IMR-90 (cell line): ENCODE data around the gene TBRG4. TPM values are rescaled to one million over a fixed set of nuclear protein-coding genes. Genes with fewer than 3 reads are reported as not detected.

Experiments
- ATAC-seq: fragments of 200-7000 bp; cut with Tn5 transposase; 2 replicates; pipeline ENCODE4 v1.9.1; 2020; ENCODE audit warnings: low read depth, mild to moderate bottlenecking, moderate library complexity
- BruUV-seq: library from RNA; stranded (reverse); fragments of 400-500 nt; replicated peaks from 2 replicates; lab custom pipeline; 2021; lab: Mats Ljungman, UMichigan
- CTCF ChIA-PET: fragments of 300-600 bp; formaldehyde crosslinking; extraction: SDS; loops from one replicate; lab custom pipeline; 2021; ENCODE audit warnings: antibody characterized with exemption; lab: Yijun Ruan, JAX
- POLR2A ChIA-PET: fragments of 300-600 bp; sonication (Branson Sonifier 250); formaldehyde crosslinking; loops from one replicate; lab custom pipeline; 2022; ENCODE audit warnings: antibody characterized with exemption; ENCODE audit not compliant: unreplicated experiment; lab: Charles Lee
- DNase-seq: peaks from one replicate; pipeline ENCODE4 v3.0.0; 2013
- H2AFZ ChIP-seq: replicated peaks from 2 replicates; pipeline ENCODE3; 2013; ENCODE audit warnings: low read length, mild to moderate bottlenecking; ENCODE audit not compliant: poor library complexity
- H2AK5ac ChIP-seq: 2 replicates; pipeline ENCODE4 v1.6.1; 2013; ENCODE audit warnings: low read depth, low read length, inconsistent platforms
- H2AK9ac ChIP-seq: replicated peaks from 2 replicates; pipeline ENCODE3; 2013; ENCODE audit warnings: mild to moderate bottlenecking, low read depth, low read length, moderate library complexity; ENCODE audit not compliant: poor library complexity
- H2BK120ac ChIP-seq: 2 replicates; pipeline ENCODE4 v1.6.1; 2013; ENCODE audit warnings: low read depth, low read length, inconsistent platforms
- H2BK15ac ChIP-seq: 3 replicates; pipeline ENCODE4 v1.6.1; 2013; ENCODE audit warnings: low read depth, low read length, inconsistent platforms
- H2BK20ac ChIP-seq: 2 replicates; pipeline ENCODE4 v1.6.1; 2013; ENCODE audit warnings: low read depth, mild to moderate bottlenecking, inconsistent platforms, low read length, moderate library complexity
- H2BK5ac ChIP-seq: 2 replicates; pipeline ENCODE4 v1.6.1; 2013; ENCODE audit warnings: mild to moderate bottlenecking, low read depth, low read length, inconsistent platforms; ENCODE audit not compliant: poor library complexity, severe bottlenecking
- H3K14ac ChIP-seq: replicated peaks from 2 replicates; pipeline ENCODE4 v1.6.1; 2013; ENCODE audit warnings: low read depth, low read length, inconsistent platforms
- H3K18ac ChIP-seq: 2 replicates; pipeline ENCODE4 v1.6.1; 2013; ENCODE audit warnings: low read depth, low read length, control low read depth
- H3K23ac ChIP-seq: 2 replicates; pipeline ENCODE4 v1.6.1; 2013; ENCODE audit warnings: low read depth, low read length, inconsistent platforms
- H3K27ac ChIP-seq: 2 replicates; pipeline ENCODE4 v1.5.1; 2013; ENCODE audit warnings: mild to moderate bottlenecking, control low read depth, low read length; ENCODE audit not compliant: insufficient read depth
- H3K27me3 ChIP-seq: 2 replicates; pipeline ENCODE4 v1.6.1; 2013; ENCODE audit warnings: low read length; ENCODE audit not compliant: control insufficient read depth, insufficient read depth
- H3K36me3 ChIP-seq: 2 replicates; pipeline ENCODE4 v1.6.1; 2013; ENCODE audit warnings: low read length, mixed read lengths; ENCODE audit not compliant: control insufficient read depth, insufficient read depth
- H3K4ac ChIP-seq: 2 replicates; pipeline ENCODE4 v1.6.1; 2013; ENCODE audit warnings: low read depth, low read length, inconsistent platforms
- H3K4me1 ChIP-seq: 2 replicates; pipeline ENCODE4 v1.6.1; 2013; ENCODE audit warnings: low read length, mixed read lengths; ENCODE audit not compliant: control insufficient read depth, insufficient read depth
- H3K4me2 ChIP-seq: 2 replicates; pipeline ENCODE4 v1.6.1; 2013; ENCODE audit warnings: low read depth, mild to moderate bottlenecking, control low read depth, low read length, moderate library complexity
- H3K4me3 ChIP-seq: 2 replicates; pipeline ENCODE4 v1.5.1; 2013; ENCODE audit warnings: low read depth, mild to moderate bottlenecking, control low read depth, low read length, moderate library complexity; ENCODE audit not compliant: insufficient read depth
- H3K56ac ChIP-seq: 2 replicates; pipeline ENCODE4 v1.6.1; 2013; ENCODE audit warnings: low read length, inconsistent platforms; ENCODE audit not compliant: insufficient read depth; ENCODE audit errors: extremely low read depth
- H3K79me1 ChIP-seq, 2 experiments: 2 replicates each; pipeline ENCODE4 v1.6.1; 2013; ENCODE audit warnings: low read length in 2 of 2, inconsistent platforms in 1 of 2, low read depth in 1 of 2
- H3K9ac ChIP-seq: 2 replicates; pipeline ENCODE4 v1.6.1; 2013; ENCODE audit warnings: low read depth, low read length, control low read depth
- H3K9me1 ChIP-seq: 2 replicates; pipeline ENCODE4 v1.6.1; 2013; ENCODE audit warnings: low read length, inconsistent platforms; ENCODE audit not compliant: insufficient read depth
- H3K9me3 ChIP-seq: 2 replicates; pipeline ENCODE4 v1.6.1; 2013; ENCODE audit warnings: low read length; ENCODE audit not compliant: control insufficient read depth, insufficient read depth
- H4K20me1 ChIP-seq: 2 replicates; pipeline ENCODE4 v1.6.1; 2013; ENCODE audit warnings: low read length, inconsistent platforms; ENCODE audit not compliant: insufficient read depth
- H4K5ac ChIP-seq: 2 replicates; pipeline ENCODE4 v1.6.1; 2013; ENCODE audit warnings: mild to moderate bottlenecking, low read depth, low read length, control low read depth
- H4K8ac ChIP-seq, 2 experiments: 2 replicates each; pipeline ENCODE4 v1.6.1; 2013; ENCODE audit warnings: low read depth in 2 of 2, low read length in 2 of 2, control low read depth in 1 of 2, inconsistent platforms in 1 of 2
- H4K91ac ChIP-seq: 2 replicates; pipeline ENCODE4 v1.6.1; 2013; ENCODE audit warnings: low read depth, low read length, inconsistent platforms; ENCODE audit not compliant: insufficient read depth
- BHLHE40 ChIP-seq: fragments of 150-350 bp; IDR thresholded peaks from 2 replicates; pipeline ENCODE4 v1.6.1; 2016; ENCODE audit warnings: mild to moderate bottlenecking, low read depth, low read length
- CEBPB ChIP-seq: IDR thresholded peaks from 2 replicates; pipeline ENCODE4 v1.6.1; 2012; ENCODE audit warnings: low read depth, low read length, improper control_type of control experiment
- MXI1 ChIP-seq: IDR thresholded peaks from 2 replicates; pipeline ENCODE4 v1.6.1; 2012; ENCODE audit warnings: low read depth, mild to moderate bottlenecking, low read length, moderate library complexity, borderline replicate concordance
- WGBS, 2 experiments: methylation state at CpG; one replicate each; pipeline versions ENCODE4 v1.1.5 to v1.1.7; 2013; ENCODE audit warnings: missing lambda C conversion rate in 2 of 2; ENCODE audit not compliant: insufficient read length in 1 of 2; ENCODE audit errors: extremely low coverage in 2 of 2; 5-methylcytosine and 5-hydroxymethylcytosine counted together
- dilution Hi-C: fragments of 300-500 bp; cut with HindIII; formaldehyde crosslinking; loops from one replicate; pipeline ENCODE4 v1.14.3; 2018; ENCODE audit warnings: low sequenced_read_pairs; ENCODE audit not compliant: unreplicated experiment
- in situ Hi-C: fragments of 300-500 bp; cut with MboI; formaldehyde crosslinking; loops from 3 replicates; pipeline ENCODE4 v1.14.3; 2019; ENCODE audit warnings: low sequenced_read_pairs, inconsistent platforms, mixed read lengths
- intact Hi-C: fragments of 100-400 bp; cut with micrococcal nuclease; formaldehyde crosslinking; loops from 2 replicates; pipeline ENCODE4 v1.10.0; 2022
- polyA plus RNA-seq, 3 experiments: library from polyadenylated mRNA; depleted of rRNA; stranded (reverse); fragments of >200 nt; gene quantifications; 2 replicates each; pipeline ENCODE4 v1.2.3, GENCODE V29; 2012; ENCODE audit warnings: low replicate concordance in 1 of 3
- total RNA-seq: library from RNA; depleted of rRNA; stranded (reverse); fragments of >200 nt; gene quantifications from 2 replicates; pipeline ENCODE4 v1.2.3, GENCODE V29; 2012

Gene TBRG4
- total and polyA plus RNA-seq, 2 of the 4 experiments (the other 2 are of a cell fraction): 71.6 to 77.6 TPM

GRCh38 chr7:45138433-45139267 lies 27.2 kb upstream of the TBRG4 start:
- no peak overlapping the region for H3K4me2 ChIP-seq
- H3K27me3 ChIP-seq: peaks cover 19% of the 10 kb centered on the region
- no peak overlapping the region for H2BK15ac ChIP-seq
- H3K36me3 ChIP-seq: no peaks in the 10 kb centered on the region
- intact Hi-C loops: loop anchor here (5.0 kb wide), 1 partner anchor 341 kb away; the partner anchor contains the start of gene PPIA
- in situ Hi-C loops: loop anchor here (10.0 kb wide), 3 partner anchors 174 to 544 kb away; no protein-coding TSS in a partner anchor
- H3K4me3 ChIP-seq: no peak overlapping the region
- TF ChIP-seq CEBPB: no peak
- no peak for TF ChIP-seq MXI1
- TF ChIP-seq BHLHE40: no peak
- dilution Hi-C loops: no loop called here
- no peak overlapping the region for H4K91ac ChIP-seq
- no TSS peak for BruUV-seq
- H4K8ac ChIP-seq: no peak overlapping the region
- H3K18ac ChIP-seq: no peak overlapping the region
- H3K56ac ChIP-seq: no peak overlapping the region
- no peak overlapping the region for H3K23ac ChIP-seq
- H3K4me1 ChIP-seq: no peaks in the 10 kb centered on the region
- no peak overlapping the region for H2BK120ac ChIP-seq
- no peak overlapping the region for H2AK9ac ChIP-seq
- no peak overlapping the region for H2AK5ac ChIP-seq
- H3K14ac ChIP-seq: no peak overlapping the region
- DNase-seq: no peak
- no peak overlapping the region for H3K9ac ChIP-seq
- no CpG with 5 or more reads among the region's 10 CpGs for WGBS, 2 experiments
- peak; percentile 40; the same call in 1 of the 2 replicates for ATAC-seq
- no peak overlapping the region for H3K27ac ChIP-seq
- ChIA-PET CTCF (no interaction called here), POLR2A (no interaction called here)
- no peaks in the 10 kb centered on the region for H4K20me1 ChIP-seq
- no peak overlapping the region for H2BK5ac ChIP-seq
- H3K9me3 ChIP-seq: no peaks in the 10 kb centered on the region
- H2BK20ac ChIP-seq: no peak overlapping the region
- H4K5ac ChIP-seq: no peak overlapping the region
- H3K9me1 ChIP-seq: no peaks in the 10 kb centered on the region
- no peak overlapping the region for H2AFZ ChIP-seq
- H3K79me1 ChIP-seq: no peaks in the 10 kb centered on the region
- no peak overlapping the region for H3K4ac ChIP-seq
